Liver (tissue), 9 donors: ENCODE data around the gene CFAP65. TPM values are rescaled to one million over a fixed set of nuclear protein-coding genes. Genes with fewer than 3 reads are reported as not detected.

ENCODE experiments used
- DNase-seq: peaks from one replicate; pipeline ENCODE4 v3.0.0-alpha.2; 2017; ENCODE audit warnings: low spot score
- H3K27ac ChIP-seq, 2 donors: one replicate each; pipeline ENCODE4 v1.7.0; 2013; ENCODE audit warnings: inconsistent platforms in 2 of 2, low read length in 2 of 2, control low read depth in 1 of 2, low read depth in 1 of 2, mild to moderate bottlenecking in 1 of 2
- H3K27me3 ChIP-seq, 4 donors: one replicate each; pipeline versions ENCODE4 v1.6.1 to v1.7.0; 2013; ENCODE audit warnings: low read length in 3 of 4, inconsistent platforms in 1 of 4, mild to moderate bottlenecking in 1 of 4, moderate library complexity in 1 of 4; ENCODE audit not compliant: control insufficient read depth in 4 of 4, insufficient read depth in 4 of 4
- H3K36me3 ChIP-seq, 4 donors: one replicate each; pipeline versions ENCODE4 v1.6.1 to v1.7.0; 2013; ENCODE audit warnings: low read length in 3 of 4, mild to moderate bottlenecking in 3 of 4, low read depth in 1 of 4, moderate library complexity in 1 of 4; ENCODE audit not compliant: control insufficient read depth in 4 of 4, insufficient read depth in 3 of 4
- H3K4me1 ChIP-seq, 4 donors: one replicate each; pipeline versions ENCODE4 v1.6.1 to v1.7.0; 2013; ENCODE audit warnings: low read length in 3 of 4, mild to moderate bottlenecking in 3 of 4, moderate library complexity in 1 of 4; ENCODE audit not compliant: control insufficient read depth in 4 of 4, insufficient read depth in 4 of 4
- H3K4me3 ChIP-seq, 3 donors: one replicate each; pipeline versions ENCODE4 v1.6.1 to v1.7.0; 2013; ENCODE audit warnings: low read length in 3 of 3, control low read depth in 1 of 3, low read depth in 1 of 3, mild to moderate bottlenecking in 1 of 3
- H3K9ac ChIP-seq, 2 donors: one replicate each; pipeline ENCODE4 v1.7.0; 2013; ENCODE audit warnings: low read length in 2 of 2, mild to moderate bottlenecking in 2 of 2, moderate library complexity in 2 of 2, control low read depth in 1 of 2, low read depth in 1 of 2
- H3K9me3 ChIP-seq, 4 donors: one replicate each; pipeline versions ENCODE4 v1.6.1 to v1.7.0; 2013; ENCODE audit warnings: low read length in 3 of 4; ENCODE audit not compliant: control insufficient read depth in 4 of 4
- ATF3 ChIP-seq: IDR thresholded peaks from 2 replicates; pipeline ENCODE4 v1.6.1; 2016; ENCODE audit warnings: antibody characterized with exemption
- CTCF ChIP-seq: fragments of 150-350 bp; IDR thresholded peaks from 2 replicates; pipeline ENCODE4 v1.5.1; 2017; ENCODE audit warnings: improper control_type of control experiment, low read depth, low read length; ENCODE audit not compliant: missing input control
- EGR1 ChIP-seq, 2 donors: IDR thresholded peaks; 2 replicates each; pipeline ENCODE4 v1.6.1; 2016 to 2018; ENCODE audit warnings: antibody characterized with exemption in 2 of 2, low read depth in 2 of 2
- FOXA1 ChIP-seq: IDR thresholded peaks from 2 replicates; pipeline ENCODE4 v1.6.1; 2016; ENCODE audit warnings: antibody characterized with exemption
- FOXA2 ChIP-seq: IDR thresholded peaks from 2 replicates; pipeline ENCODE4 v1.6.1; 2016; ENCODE audit warnings: antibody characterized with exemption
- GABPA ChIP-seq, 2 donors: IDR thresholded peaks in 1 of 2; conservative IDR thresholded peaks in 1 of 2; 2 replicates each; pipeline ENCODE4 v1.6.1; 2016; ENCODE audit warnings: antibody characterized with exemption in 2 of 2, mild to moderate bottlenecking in 1 of 2, moderate library complexity in 1 of 2
- HNF4A ChIP-seq, 2 donors: conservative IDR thresholded peaks; 2 replicates each; pipeline ENCODE4 v1.6.1; 2016; ENCODE audit warnings: antibody characterized with exemption in 2 of 2, mild to moderate bottlenecking in 2 of 2
- HNF4G ChIP-seq: IDR thresholded peaks from 2 replicates; pipeline ENCODE4 v1.6.1; 2016; ENCODE audit warnings: antibody characterized with exemption
- JUND ChIP-seq, 2 donors: IDR thresholded peaks; 2 replicates each; pipeline ENCODE4 v1.6.1; 2016; ENCODE audit warnings: antibody characterized with exemption in 2 of 2
- MAX ChIP-seq: IDR thresholded peaks from 2 replicates; pipeline ENCODE4 v1.6.1; 2016; ENCODE audit warnings: antibody characterized with exemption
- NR2F2 ChIP-seq: IDR thresholded peaks from 2 replicates; pipeline ENCODE4 v1.6.1; 2016; ENCODE audit warnings: antibody characterized with exemption
- RAD21 ChIP-seq, 2 donors: IDR thresholded peaks; 2 replicates each; pipeline ENCODE4 v1.6.1; 2016; ENCODE audit warnings: antibody characterized with exemption in 2 of 2, mild to moderate bottlenecking in 2 of 2
- REST ChIP-seq: IDR thresholded peaks from 2 replicates; pipeline ENCODE4 v1.6.1; 2016; ENCODE audit warnings: antibody characterized with exemption, mild to moderate bottlenecking
- RXRA ChIP-seq, 2 donors: IDR thresholded peaks; 2 replicates each; pipeline ENCODE4 v1.6.1; 2017 to 2018; ENCODE audit warnings: antibody characterized with exemption in 2 of 2, mild to moderate bottlenecking in 1 of 2
- SP1 ChIP-seq: IDR thresholded peaks from 2 replicates; pipeline ENCODE4 v1.6.1; 2018; ENCODE audit warnings: antibody characterized with exemption, mild to moderate bottlenecking
- TAF1 ChIP-seq: conservative IDR thresholded peaks from 2 replicates; pipeline ENCODE4 v1.6.1; 2016; ENCODE audit warnings: antibody characterized with exemption, mild to moderate bottlenecking
- YY1 ChIP-seq: IDR thresholded peaks from 2 replicates; pipeline ENCODE4 v1.6.1; 2016; ENCODE audit warnings: antibody characterized with exemption, mild to moderate bottlenecking
- ZBTB33 ChIP-seq: IDR thresholded peaks from 2 replicates; pipeline ENCODE4 v1.6.1; 2016; ENCODE audit warnings: antibody characterized with exemption
- WGBS: extraction: QIAGEN DNeasy Blood & Tissue Kit; methylation state at CpG from one replicate; pipeline ENCODE4 v1.1.7; 2013; 5-methylcytosine and 5-hydroxymethylcytosine counted together
- polyA plus RNA-seq, 2 donors: library from polyadenylated mRNA; stranded (reverse) in 1 of 2; unstranded in 1 of 2; fragments of 200-250 nt in 1 of 2; fragments of >200 nt in 1 of 2; fragmentation: Nextera tagmentation in 1 of 2; extraction: Ambion mirVana in 1 of 2; gene quantifications; one replicate each; pipeline versions ENCODE4 v1.2.1 to v1.2.3, GENCODE V29; 2013 to 2015
- total RNA-seq, 2 donors: library from RNA; depleted of rRNA; stranded (reverse); fragments of >200 nt; gene quantifications; one replicate each; pipeline ENCODE4 v1.2.3, GENCODE V29; 2014
- donor health status: healthy.
- donor health status: healthy.
- donor health status: healthy.
- donor health status: healthy.
- donor health status: healthy.

Gene CFAP65
- total and polyA plus RNA-seq, 4 donors, result not detected

GRCh38 chr2:219062081-219062480 is 20.8 kb upstream of the CFAP65 start:
- no peak for DNase-seq
- Histone ChIP-seq H3K27me3 (peaks cover 0 to 3% (median 0%) of the 10 kb centered on the region in 4 donors), H3K36me3 (no peaks in the 10 kb centered on the region), H3K4me1 (peaks cover 12 to 40% (median 24%) of the 10 kb centered on the region in 4 donors), H3K9ac (no peak overlapping the region), H3K4me3 (no peak overlapping the region), H3K9me3 (no peaks in the 10 kb centered on the region), H3K27ac (no peak overlapping the region)
- no peak for TF ChIP-seq ZBTB33
- no peak for TF ChIP-seq EGR1 (IDR thresholded peaks at IDR 0.05; ENCODE audit: low read depth in 2 of 2)
- TF ChIP-seq YY1, result no peak
- TF ChIP-seq RXRA (IDR thresholded peaks at IDR 0.05), result no peak
- no peak for TF ChIP-seq TAF1
- no peak for TF ChIP-seq JUND (IDR thresholded peaks at IDR 0.05)
- no peak for TF ChIP-seq FOXA2
- no peak for TF ChIP-seq REST
- no peak for TF ChIP-seq FOXA1
- TF ChIP-seq HNF4G, result no peak
- TF ChIP-seq HNF4A (conservative IDR thresholded peaks at IDR 0.05), result no peak
- no peak for TF ChIP-seq CTCF
- no peak for TF ChIP-seq SP1
- TF ChIP-seq ATF3, result no peak
- no peak for TF ChIP-seq NR2F2
- no peak for TF ChIP-seq MAX
- no peak for TF ChIP-seq RAD21 (IDR thresholded peaks at IDR 0.05)
- TF ChIP-seq GABPA (IDR thresholded peaks at IDR 0.05 in 1 of 2, conservative IDR thresholded peaks at IDR 0.05 in 1 of 2), result no peak
- 87% methylated on average over 6 of the region's 6 CpGs for WGBS
